ENCODE data around the gene PLEKHG3.
A peak's percentile ranks its signal among the peaks of the same experiment; 100 is the strongest.
"Not testable (repeated sequence)": the region's sequence is repeated elsewhere in the genome, so short reads cannot be mapped to it uniquely, and the experiment has no call there.

The PLEKHG3 gene

GRCh38 chr14:64688031-64688430, 16.2 kb upstream of the PLEKHG3 start:
- no peak for DNase-seq

GRCh38 chr14:64688811-64689281, 15.4 kb upstream of the PLEKHG3 start:
- no peak for DNase-seq

- no peak for DNase-seq
Measured at GRCh38 chr14:64689289-64689688, 14.9 kb upstream of the PLEKHG3 start.

- DNase-seq, result not testable (repeated sequence)
Measured at GRCh38 chr14:64690607-64691006, 13.6 kb upstream of the PLEKHG3 start.

GRCh38 chr14:64691376-64691775, 12.8 kb upstream of the PLEKHG3 start:
- DNase-seq, result no peak

- DNase-seq, result no peak
Measured at GRCh38 chr14:64692189-64692985, 11.8 kb upstream of the PLEKHG3 start.

- no peak for DNase-seq
Measured at GRCh38 chr14:64692986-64693809, 11.0 kb upstream of the PLEKHG3 start.

- no peak for DNase-seq
Measured at GRCh38 chr14:64693810-64694165, 10.4 kb upstream of the PLEKHG3 start.

- no peak for DNase-seq
Measured at GRCh38 chr14:64695071-64695470, 9.2 kb upstream of the PLEKHG3 start.

GRCh38 chr14:64696355-64696857, 7.8 kb upstream of the PLEKHG3 start:
- DNase-seq, result no peak

GRCh38 chr14:64698903-64699302, 5.3 kb upstream of the PLEKHG3 start:
- no peak for DNase-seq

GRCh38 chr14:64700290-64700689, 3.9 kb upstream of the PLEKHG3 start:
- no peak for DNase-seq

- DNase-seq, result no peak
Measured at GRCh38 chr14:64700894-64701293, 3.3 kb upstream of the PLEKHG3 start.

- no peak for DNase-seq
Measured at GRCh38 chr14:64701660-64702059, 2.6 kb upstream of the PLEKHG3 start.

- no peak for DNase-seq
Measured at GRCh38 chr14:64702493-64703394, 1.5 kb upstream of the PLEKHG3 start.

GRCh38 chr14:64703395-64704142, 655 bp upstream of the PLEKHG3 start:
- DNase-seq, result peak; percentile 40

GRCh38 chr14:64704743-64705380, 638 bp downstream of the PLEKHG3 start:
- DNase-seq, result no peak

GRCh38 chr14:64705381-64706118, 1.3 kb downstream of the PLEKHG3 start:
- DNase-seq, result no peak

- DNase-seq, result no peak
Measured at GRCh38 chr14:64706119-64706592, 1.9 kb downstream of the PLEKHG3 start.

- no peak for DNase-seq
Measured at GRCh38 chr14:64706593-64707193, 2.5 kb downstream of the PLEKHG3 start.
